HG03175 (cell line): ENCODE measurements around the gene PITPNC1.
"Not testable (repeated sequence)": the region's sequence is repeated elsewhere in the genome, so short reads cannot be mapped to it uniquely, and the experiment has no call there.

Experiments
- ATAC-seq: cut with Tn5 transposase; IDR thresholded peaks from one replicate; pipeline ENCODE4 v1.9.1; 2021; ENCODE audit warnings: mild to moderate bottlenecking, moderate library complexity; ENCODE audit not compliant: unreplicated experiment

The PITPNC1 gene

GRCh38 chr17:67480959-67481358, 103.9 kb downstream of the PITPNC1 start:
- not testable (repeated sequence) for ATAC-seq

- no peak for ATAC-seq
These were observed 104.7 kb downstream of the PITPNC1 start for GRCh38 chr17:67481808-67482207.

GRCh38 chr17:67482764-67483163, 105.7 kb downstream of the PITPNC1 start:
- no peak for ATAC-seq

- no peak for ATAC-seq
These were observed 107.2 kb downstream of the PITPNC1 start for GRCh38 chr17:67484261-67484660.

- no peak for ATAC-seq
These were observed 108.6 kb downstream of the PITPNC1 start for GRCh38 chr17:67485666-67486065.

- ATAC-seq, result no peak
These were observed 110.4 kb downstream of the PITPNC1 start for GRCh38 chr17:67487506-67487905.

GRCh38 chr17:67488161-67488560, 111.1 kb downstream of the PITPNC1 start:
- ATAC-seq, result no peak

GRCh38 chr17:67488768-67489167, 111.7 kb downstream of the PITPNC1 start:
- ATAC-seq, result no peak

- no peak for ATAC-seq
These were observed 112.2 kb downstream of the PITPNC1 start for GRCh38 chr17:67489273-67489672.

GRCh38 chr17:67490471-67490870, 113.4 kb downstream of the PITPNC1 start:
- no peak for ATAC-seq

- no peak for ATAC-seq
These were observed 114.1 kb downstream of the PITPNC1 start for GRCh38 chr17:67491009-67491680.

GRCh38 chr17:67491681-67492024, 114.6 kb downstream of the PITPNC1 start:
- no peak for ATAC-seq

- ATAC-seq, result no peak
These were observed 115.2 kb downstream of the PITPNC1 start for GRCh38 chr17:67492251-67492740.

- no peak for ATAC-seq
These were observed 115.9 kb downstream of the PITPNC1 start for GRCh38 chr17:67492824-67493517.

GRCh38 chr17:67493812-67494211, 116.7 kb downstream of the PITPNC1 start:
- no peak for ATAC-seq

GRCh38 chr17:67495534-67495933, 118.5 kb downstream of the PITPNC1 start:
- ATAC-seq, result not testable (repeated sequence)

- ATAC-seq, result no peak
These were observed 119.2 kb downstream of the PITPNC1 start for GRCh38 chr17:67496286-67496685.

- no peak for ATAC-seq
These were observed 122.6 kb downstream of the PITPNC1 start for GRCh38 chr17:67499685-67500084.

- ATAC-seq, result no peak
These were observed 123.2 kb downstream of the PITPNC1 start for GRCh38 chr17:67500261-67500660.

GRCh38 chr17:67500677-67501300, 123.7 kb downstream of the PITPNC1 start:
- ATAC-seq, result no peak

GRCh38 chr17:67502151-67502550, 125.1 kb downstream of the PITPNC1 start:
- ATAC-seq, result no peak

- ATAC-seq, result no peak
These were observed 126.1 kb downstream of the PITPNC1 start for GRCh38 chr17:67503184-67503583.
